C4-2B (cell line): ENCODE measurements around the gene STK38L.

Experiments used
- ZFX ChIP-seq: fragments of 450-650 bp; IDR thresholded peaks from 2 replicates; pipeline ENCODE4 v1.6.1; 2017
- TF ChIP-seq, protein P1 (sequence below): fragments of 450-650 bp; conservative IDR thresholded peaks from 2 replicates; pipeline ENCODE4 v1.5.1; 2017; ENCODE audit warnings: mild to moderate bottlenecking

DNA sequence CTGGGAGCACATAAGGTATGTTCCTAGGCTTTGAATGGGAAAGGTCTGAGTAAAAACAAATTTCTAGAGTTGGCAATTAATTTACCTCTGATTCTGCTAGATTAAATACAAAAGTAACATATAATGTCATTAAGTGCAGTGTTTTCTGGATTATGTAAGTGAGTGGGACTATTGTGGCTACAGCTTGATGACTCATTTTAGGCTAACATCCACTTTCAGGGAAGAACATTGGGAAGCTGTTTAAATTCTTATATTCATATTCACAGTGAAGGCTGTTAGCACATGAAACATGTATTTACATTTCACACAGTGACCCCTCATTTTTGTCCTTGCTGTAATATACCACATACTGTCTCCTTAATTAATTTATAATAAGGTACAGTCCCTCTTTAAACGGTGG, 75.3 kb downstream of the STK38L start:
- TF ChIP-seq, protein P1, sequence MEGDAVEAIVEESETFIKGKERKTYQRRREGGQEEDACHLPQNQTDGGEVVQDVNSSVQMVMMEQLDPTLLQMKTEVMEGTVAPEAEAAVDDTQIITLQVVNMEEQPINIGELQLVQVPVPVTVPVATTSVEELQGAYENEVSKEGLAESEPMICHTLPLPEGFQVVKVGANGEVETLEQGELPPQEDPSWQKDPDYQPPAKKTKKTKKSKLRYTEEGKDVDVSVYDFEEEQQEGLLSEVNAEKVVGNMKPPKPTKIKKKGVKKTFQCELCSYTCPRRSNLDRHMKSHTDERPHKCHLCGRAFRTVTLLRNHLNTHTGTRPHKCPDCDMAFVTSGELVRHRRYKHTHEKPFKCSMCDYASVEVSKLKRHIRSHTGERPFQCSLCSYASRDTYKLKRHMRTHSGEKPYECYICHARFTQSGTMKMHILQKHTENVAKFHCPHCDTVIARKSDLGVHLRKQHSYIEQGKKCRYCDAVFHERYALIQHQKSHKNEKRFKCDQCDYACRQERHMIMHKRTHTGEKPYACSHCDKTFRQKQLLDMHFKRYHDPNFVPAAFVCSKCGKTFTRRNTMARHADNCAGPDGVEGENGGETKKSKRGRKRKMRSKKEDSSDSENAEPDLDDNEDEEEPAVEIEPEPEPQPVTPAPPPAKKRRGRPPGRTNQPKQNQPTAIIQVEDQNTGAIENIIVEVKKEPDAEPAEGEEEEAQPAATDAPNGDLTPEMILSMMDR, result no peak
- TF ChIP-seq ZFX, result no peak
